ENCODE results near the gene CHRM1.

CHRM1 gene

GRCh38 chr11:62892077-62892922 is 28.9 kb downstream of the CHRM1 start:
- no peak overlapping the region for H3K27ac ChIP-seq (ENCODE audit: extremely low read depth, low read depth, low read length)
- H3K4me3 ChIP-seq (ENCODE audit: low read depth, low read length) = no peak overlapping the region
- ChIA-PET CTCF (interaction anchor here (0.6 to 3.4 kb wide), 4 partner anchors 12 to 81 kb away, joined by 3 to 22 read pairs (median 4); no protein-coding TSS in a partner anchor), POLR2A (interaction anchor here (0.6 to 3.1 kb wide), 5 partner anchors 11 to 339 kb away, joined by 3 to 34 read pairs (median 4); partner anchors contain the start of gene SLC3A2)
- no peaks in the 10 kb centered on the region for H3K4me1 ChIP-seq (ENCODE audit: control insufficient read depth, insufficient read depth, low read length)
- H3K36me3 ChIP-seq (ENCODE audit: control insufficient read depth in 2 of 2, insufficient read depth in 1 of 2, low read length in 2 of 2) = peaks cover 5 to 23% of the 10 kb centered on the region in 2 experiments; a peak in 2 of 3 replicates
- no peaks in the 10 kb centered on the region for H3K9me3 ChIP-seq (ENCODE audit: control insufficient read depth, insufficient read depth, low read depth, low read length)
- no peak for TF ChIP-seq ZNF488 (tag by site-specific recombination; IDR thresholded peaks at IDR 0.05)
- 0 out of 2 replicates have a peak, but pooled peaks have one; percentile 13 for TF ChIP-seq ZBTB17 (tag by site-specific recombination; IDR thresholded peaks at IDR 0.05)

GRCh38 chr11:62889484-62890437 is 31.4 kb downstream of the CHRM1 start:
- H3K36me3 ChIP-seq (ENCODE audit: control insufficient read depth in 2 of 2, insufficient read depth in 1 of 2, low read length in 2 of 2) = peaks cover 20 to 49% of the 10 kb centered on the region in 2 experiments; a peak in 2 of 3 replicates
- no peaks in the 10 kb centered on the region for H3K4me1 ChIP-seq (ENCODE audit: control insufficient read depth, insufficient read depth, low read length)
- no peak overlapping the region for H3K27ac ChIP-seq (ENCODE audit: extremely low read depth, low read depth, low read length)
- ChIA-PET CTCF (interaction anchor here (1.0 to 1.2 kb wide), 2 partner anchors 8 to 16 kb away, joined by 4 to 5 read pairs; partner anchors contain the start of gene SLC3A2), POLR2A (interaction anchor here (0.6 to 3.1 kb wide), 14 partner anchors 8 to 298 kb away, joined by 3 to 34 read pairs (median 4); partner anchors contain the start of genes SLC3A2, TMEM179B, TUT1 and WDR74)
- no peak overlapping the region for H3K4me3 ChIP-seq (ENCODE audit: low read depth, low read length)
- H3K9me3 ChIP-seq (ENCODE audit: control insufficient read depth, insufficient read depth, low read depth, low read length) = no peaks in the 10 kb centered on the region
- no peak for TF ChIP-seq ZNF155 (tag by site-specific recombination; IDR thresholded peaks at IDR 0.05)
- peak; percentile 32 for TF ChIP-seq ZEB2 (tag by site-specific recombination; IDR thresholded peaks at IDR 0.05)
- TF ChIP-seq ZNF362 (tag by site-specific recombination; IDR thresholded peaks at IDR 0.05) = 0 out of 2 replicates have a peak, but pooled peaks have one; percentile 55
- TF ChIP-seq PATZ1 (tag by site-specific recombination; IDR thresholded peaks at IDR 0.05) = peak; percentile 28; the same call in 1 of the 2 replicates
- 0 out of 2 replicates have a peak, but pooled peaks have one; percentile 11 for TF ChIP-seq ZBTB8A (tag by site-specific recombination; IDR thresholded peaks at IDR 0.05)
- peak; percentile 57; the same call in 1 of the 2 replicates for TF ChIP-seq ZNF660 (tag by site-specific recombination; IDR thresholded peaks at IDR 0.05)
- TF ChIP-seq KLF1 (tag by site-specific recombination; IDR thresholded peaks at IDR 0.05) = peak; percentile 10; the same call in 1 of the 2 replicates
- peak; percentile 64 for TF ChIP-seq HIC1 (tag by site-specific recombination; IDR thresholded peaks at IDR 0.05)
- TF ChIP-seq PRDM10 (tag by site-specific recombination; IDR thresholded peaks at IDR 0.05) = peak; percentile 94
- no peak for TF ChIP-seq ZNF223 (tag by site-specific recombination; IDR thresholded peaks at IDR 0.05)
- no peak for TF ChIP-seq ZNF175 (tag by site-specific recombination; IDR thresholded peaks at IDR 0.05)
- TF ChIP-seq WT1 (tag by site-specific recombination; IDR thresholded peaks at IDR 0.05) = peak; percentile 30
- TF ChIP-seq KLF16 (tag by site-specific recombination; IDR thresholded peaks at IDR 0.05) = no peak
- peak; percentile 51; the same call in 1 of the 2 replicates for TF ChIP-seq ZSCAN30 (tag by site-specific recombination; IDR thresholded peaks at IDR 0.05)
- 0 out of 2 replicates have a peak, but pooled peaks have one; percentile 33 for TF ChIP-seq ZFP37 (tag by site-specific recombination; IDR thresholded peaks at IDR 0.05)
- no peak for TF ChIP-seq ZNF169 (tag by site-specific recombination; IDR thresholded peaks at IDR 0.05)
- peak; percentile 75 for TF ChIP-seq OSR2 (tag by site-specific recombination; IDR thresholded peaks at IDR 0.05)
- TF ChIP-seq ZNF549 (tag by site-specific recombination; IDR thresholded peaks at IDR 0.05) = no peak
- TF ChIP-seq IKZF3 (tag by site-specific recombination; IDR thresholded peaks at IDR 0.05) = peak; percentile 69
